Left colon (tissue), 2 donors: ENCODE measurements around the gene HRC. TPM values are rescaled to one million over a fixed set of nuclear protein-coding genes. Genes with fewer than 3 reads are reported as not detected.

Source experiments
- ATAC-seq: fragments of 200-7000 bp; cut with Tn5 transposase; one replicate; pipeline ENCODE4 v1.9.1; 2020; ENCODE audit warnings: mild to moderate bottlenecking, moderate library complexity
- DNase-seq, 2 donors: peaks; one replicate each; pipeline ENCODE4 v3.0.0-alpha.2; 2020
- intact Hi-C, 2 donors: fragments of 100-400 bp; cut with DNase I in 1 of 2; cut with micrococcal nuclease in 1 of 2; formaldehyde crosslinking; loops; one replicate each; pipeline versions ENCODE4 v1.11.2 to v1.14.0; 2022; cut with DNase I, micrococcal nuclease
- total RNA-seq, 2 donors: library from RNA; stranded (reverse); fragmentation: NEBNext Ultra II Directional; extraction: Animal tissue kit (Norgen Biotek cat#: 25700); gene quantifications; one replicate each; pipeline ENCODE4 v1.2.1, GENCODE V29; 2021
- donor health status: DM: no; HTN: no; CAD: no.
- donor health status: DM: yes; HTN: yes; CAD: no.

The HRC gene
- total RNA-seq, 2 donors from 2014 or later = 1.2 to 1.3 TPM

GRCh38 chr19:49120868-49121267, 34.3 kb downstream of the HRC start:
- no peak for ATAC-seq
- intact Hi-C loops = no loop called here
- DNase-seq = no peak

- ATAC-seq (no peak), DNase-seq (no peak)
- intact Hi-C loops = no loop called here
Measured at GRCh38 chr19:49120325-49120683, 34.9 kb downstream of the HRC start.

- DNase-seq (peak; percentile 43 to 72), ATAC-seq (peak; percentile 36)
- intact Hi-C loops = no loop called here
Measured at GRCh38 chr19:49119411-49120324, 35.5 kb downstream of the HRC start, which contains the start of gene PPFIA3. PPFIA3 (plus strand) TSS chr19:49119544; CDS start chr19:49127874, 8,330 bp downstream.

GRCh38 chr19:49118565-49119410, 36.4 kb downstream of the HRC start, which contains the start of gene C19orf73:
C19orf73 (minus strand) TSS chr19:49119143; CDS start chr19:49119022, 121 bp downstream.
- intact Hi-C loops = no loop called here
- peak; percentile 84 for ATAC-seq
- DNase-seq = peak; percentile 95 to 97

GRCh38 chr19:49117677-49118564, 37.3 kb downstream of the HRC start:
- peak; percentile 36 to 45 for DNase-seq
- ATAC-seq = no peak
- intact Hi-C loops = no loop called here

GRCh38 chr19:49116544-49116943, 38.7 kb downstream of the HRC start:
- ATAC-seq (no peak), DNase-seq (peak in 1 of 2 donors; percentile 50)
- intact Hi-C loops = no loop called here

- DNase-seq (peak; percentile 74 to 77), ATAC-seq (peak; percentile 11)
- intact Hi-C loops = no loop called here
Measured at GRCh38 chr19:49114630-49115363, 40.4 kb downstream of the HRC start.

- DNase-seq (peak; percentile 47 to 71), ATAC-seq (peak; percentile 59)
- intact Hi-C loops = no loop called here
Measured at GRCh38 chr19:49113762-49114629, 41.2 kb downstream of the HRC start, which contains the start of gene LIN7B. LIN7B (plus strand) TSS chr19:49114370; CDS start chr19:49114405, 35 bp downstream.

- no peak for DNase-seq
- no peak for ATAC-seq
- intact Hi-C loops = no loop called here
Measured at GRCh38 chr19:49111218-49111998, 43.8 kb downstream of the HRC start.

GRCh38 chr19:49110567-49110966, 44.6 kb downstream of the HRC start:
- ATAC-seq (no peak), DNase-seq (no peak)
- intact Hi-C loops = no loop called here

- no peak for ATAC-seq
- intact Hi-C loops = loop anchor here in 1 of 2 donors (10.0 kb wide), 1 partner anchor 95 kb away; no protein-coding TSS in a partner anchor
- DNase-seq = no peak
Measured at GRCh38 chr19:49109569-49110233, 45.5 kb downstream of the HRC start.

- ATAC-seq (no peak), DNase-seq (no peak)
- intact Hi-C loops = loop anchor here in 1 of 2 donors (10.0 kb wide), 1 partner anchor 96 kb away; no protein-coding TSS in a partner anchor
Measured at GRCh38 chr19:49109051-49109450, 46.1 kb downstream of the HRC start.

- no peak for ATAC-seq
- intact Hi-C loops = loop anchor here in 1 of 2 donors (10.0 kb wide), 1 partner anchor 97 kb away; no protein-coding TSS in a partner anchor
- DNase-seq = no peak
Measured at GRCh38 chr19:49107625-49108459, 47.4 kb downstream of the HRC start.

GRCh38 chr19:49106648-49107135, 48.5 kb downstream of the HRC start:
- intact Hi-C loops = loop anchor here in 1 of 2 donors (10.0 kb wide), 1 partner anchor 98 kb away; no protein-coding TSS in a partner anchor
- ATAC-seq (peak; percentile 71), DNase-seq (peak in 1 of 2 donors; percentile 79)
